Activated naive CD8-positive, alpha-beta T cell treated with anti-CD3 and anti-CD28 coated beads for 36 hours (primary cell): Measurements from ENCODE around the gene GPC2. TPM values are rescaled to one million over a fixed set of nuclear protein-coding genes. Genes with fewer than 3 reads are reported as not detected.
"Not testable (repeated sequence)": the region's sequence is repeated elsewhere in the genome, so short reads cannot be mapped to it uniquely, and the experiment has no call there.

ENCODE experiments used
- DNase-seq: peaks from one replicate; pipeline ENCODE4 v3.0.0; 2021
- H3K27ac Mint-ChIP-seq: one replicate; pipeline ENCODE4 v1.8.0; 2022; ENCODE audit warnings: mild to moderate bottlenecking, moderate library complexity, mixed read lengths
- H3K27me3 Mint-ChIP-seq: one replicate; pipeline ENCODE4 v1.8.0; 2022; ENCODE audit warnings: mild to moderate bottlenecking, mixed read lengths
- H3K36me3 Mint-ChIP-seq: one replicate; pipeline ENCODE4 v1.8.0; 2021; ENCODE audit warnings: mild to moderate bottlenecking, mixed read lengths
- H3K4me1 Mint-ChIP-seq: one replicate; pipeline ENCODE4 v1.8.0; 2021; ENCODE audit warnings: mixed read lengths
- H3K4me3 Mint-ChIP-seq: one replicate; pipeline ENCODE4 v1.8.0; 2022; ENCODE audit warnings: mild to moderate bottlenecking, moderate library complexity, mixed read lengths
- H3K9me3 Mint-ChIP-seq: one replicate; pipeline ENCODE4 v1.8.0; 2022; ENCODE audit warnings: mixed read lengths
- total RNA-seq, 2 experiments: library from RNA; stranded (reverse); gene quantifications; one replicate each; pipeline ENCODE4 v1.2.3, GENCODE V29; 2021

The GPC2 gene
- total RNA-seq, 2 experiments from 2014 or later, result 3.6 to 3.9 TPM

DNA sequence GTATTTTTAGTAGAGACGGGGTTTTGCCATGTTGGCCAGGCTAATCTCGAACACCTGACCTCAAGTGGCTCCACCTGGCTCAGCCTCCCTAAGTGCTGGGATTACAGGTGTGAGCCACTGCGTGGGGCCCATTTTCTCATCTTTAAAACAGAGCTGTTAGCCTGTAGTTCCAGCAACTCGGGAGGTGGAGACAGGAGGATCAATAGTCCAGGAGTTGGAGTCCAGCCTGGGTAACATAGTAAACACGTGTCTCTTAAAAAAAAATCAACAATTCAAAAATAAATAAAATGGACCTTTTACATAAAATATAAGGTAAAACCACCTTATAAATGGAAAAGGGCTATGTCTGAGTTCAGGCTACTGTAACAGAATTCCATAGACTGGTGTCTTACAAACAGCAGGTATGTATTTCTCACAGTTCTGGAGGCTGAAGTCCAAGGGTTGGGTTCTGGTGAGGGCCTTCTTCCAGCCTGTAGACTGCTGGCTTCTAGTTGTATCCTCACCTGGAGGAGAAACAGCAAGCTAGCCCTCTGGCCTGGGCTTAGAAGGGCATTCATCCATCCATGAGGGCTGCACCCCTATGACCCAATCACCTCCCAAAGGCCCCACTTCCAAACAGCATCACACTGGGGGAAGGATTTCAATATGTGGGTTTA lies 35.6 kb upstream of the GPC2 start:
- no peak overlapping the region for H3K27ac Mint-ChIP-seq
- H3K4me3 Mint-ChIP-seq, result no peak overlapping the region
- no peaks in the 10 kb centered on the region for H3K27me3 Mint-ChIP-seq
- DNase-seq, result no peak
- peaks cover 7% of the 10 kb centered on the region for H3K36me3 Mint-ChIP-seq
- H3K4me1 Mint-ChIP-seq, result peaks cover 77% of the 10 kb centered on the region
- H3K9me3 Mint-ChIP-seq, result no peaks in the 10 kb centered on the region

DNA sequence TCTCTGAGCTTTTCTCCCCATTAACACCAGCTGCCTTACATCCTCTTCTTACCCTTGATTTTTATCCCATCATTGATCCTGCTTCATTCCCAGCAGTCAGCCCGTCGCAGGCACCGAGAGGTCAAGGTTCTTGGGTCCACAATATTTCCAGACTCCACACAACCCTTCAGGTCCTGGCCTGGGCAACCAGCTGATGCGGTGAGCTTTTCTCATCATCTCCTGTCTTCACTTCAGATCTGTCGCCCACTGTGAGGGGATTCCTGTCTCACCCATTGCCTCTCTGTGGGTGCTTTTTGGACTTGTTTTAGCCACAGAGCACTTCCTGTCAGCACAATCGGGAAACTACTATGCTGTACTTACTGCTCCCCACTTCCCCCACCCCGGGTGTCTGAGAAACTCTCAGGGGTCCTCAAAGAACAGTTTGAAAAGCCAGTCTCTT lies 34.2 kb upstream of the GPC2 start:
- Mint-ChIP-seq H3K9me3 (no peaks in the 10 kb centered on the region), H3K4me3 (peak overlapping the region; percentile 78), H3K4me1 (peaks cover 65% of the 10 kb centered on the region), H3K27me3 (no peaks in the 10 kb centered on the region), H3K36me3 (peaks cover 7% of the 10 kb centered on the region), H3K27ac (peak overlapping the region; percentile 92)
- DNase-seq, result peak; percentile 61

DNA sequence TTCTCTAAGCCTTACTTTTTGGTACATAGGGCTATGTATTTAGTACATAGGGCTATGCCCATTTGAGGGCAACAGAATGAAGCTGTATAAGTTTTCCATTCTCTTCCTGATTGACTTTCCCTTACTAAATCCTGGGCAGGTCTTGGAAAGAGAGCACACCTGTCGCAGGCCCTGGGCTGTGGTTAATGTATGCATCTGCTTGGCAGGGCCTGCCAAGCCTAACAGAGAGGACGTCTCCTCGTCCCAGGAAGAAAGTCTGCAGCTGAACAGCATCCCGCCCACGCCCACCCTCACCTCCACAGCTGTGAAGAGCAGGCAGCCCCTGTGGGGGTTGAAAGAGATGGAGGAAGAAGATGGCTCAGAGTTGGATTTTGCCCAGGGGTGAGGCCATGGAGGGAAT lies 33.6 kb upstream of the GPC2 start:
- H3K27ac Mint-ChIP-seq, result peak overlapping the region; percentile 56
- DNase-seq, result no peak
- no peaks in the 10 kb centered on the region for H3K27me3 Mint-ChIP-seq
- H3K36me3 Mint-ChIP-seq, result peaks cover 7% of the 10 kb centered on the region
- H3K4me1 Mint-ChIP-seq, result peaks cover 64% of the 10 kb centered on the region
- no peaks in the 10 kb centered on the region for H3K9me3 Mint-ChIP-seq
- H3K4me3 Mint-ChIP-seq, result no peak overlapping the region

DNA sequence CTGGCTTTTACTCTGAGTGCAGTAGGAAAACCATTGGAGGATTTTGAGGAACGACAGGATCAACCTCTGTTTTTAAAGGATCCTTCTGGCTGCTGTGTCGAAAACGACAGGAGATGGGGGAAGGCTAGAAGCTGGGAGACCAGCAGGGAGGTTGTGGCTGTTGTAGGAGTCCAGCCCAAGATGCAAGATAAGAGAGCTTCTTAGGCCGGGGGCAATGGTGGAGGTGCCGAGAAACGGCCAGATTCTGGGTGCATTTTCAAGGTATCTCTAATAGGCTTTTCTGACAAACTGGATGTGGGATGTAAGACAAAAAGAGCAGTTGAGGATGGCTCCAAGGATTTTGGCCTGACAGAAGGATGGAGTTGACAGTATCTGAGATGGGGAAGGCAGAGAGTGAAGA lies 32.3 kb upstream of the GPC2 start:
- no peak for DNase-seq
- Mint-ChIP-seq H3K27me3 (no peaks in the 10 kb centered on the region), H3K4me1 (peaks cover 54% of the 10 kb centered on the region), H3K36me3 (peaks cover 7% of the 10 kb centered on the region), H3K9me3 (no peaks in the 10 kb centered on the region), H3K27ac (peak overlapping the region; percentile 57), H3K4me3 (peak overlapping the region; percentile 29)

DNA sequence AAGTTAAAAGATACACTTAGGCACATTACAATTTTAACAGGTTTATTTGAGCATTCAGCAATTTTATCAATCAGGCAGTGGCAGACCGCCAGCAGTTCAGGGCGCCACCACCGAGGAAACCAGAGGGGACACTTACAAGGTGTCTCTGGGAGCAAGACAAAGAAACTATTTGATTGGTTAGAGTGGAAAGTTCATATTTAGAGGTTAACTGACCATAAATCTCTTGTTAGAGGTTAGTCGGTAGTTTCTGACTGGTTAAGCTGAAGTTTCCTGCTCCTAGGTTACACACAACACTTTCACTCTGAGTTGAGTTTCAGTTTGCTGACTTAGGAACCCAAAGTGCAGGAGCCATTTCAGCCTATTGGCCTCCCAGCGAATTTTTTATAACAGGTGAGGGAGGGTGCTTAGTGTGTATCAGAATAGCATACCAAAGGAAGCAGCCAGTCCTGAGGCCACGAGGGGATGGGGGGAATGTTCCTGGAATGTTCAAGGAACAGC lies 31.8 kb upstream of the GPC2 start:
- peak overlapping the region; percentile 75 for H3K27ac Mint-ChIP-seq
- no peaks in the 10 kb centered on the region for H3K27me3 Mint-ChIP-seq
- peaks cover 49% of the 10 kb centered on the region for H3K4me1 Mint-ChIP-seq
- peak overlapping the region; percentile 53 for H3K4me3 Mint-ChIP-seq
- DNase-seq, result peak; percentile 69
- H3K9me3 Mint-ChIP-seq, result no peaks in the 10 kb centered on the region
- H3K36me3 Mint-ChIP-seq, result peaks cover 7% of the 10 kb centered on the region

DNA sequence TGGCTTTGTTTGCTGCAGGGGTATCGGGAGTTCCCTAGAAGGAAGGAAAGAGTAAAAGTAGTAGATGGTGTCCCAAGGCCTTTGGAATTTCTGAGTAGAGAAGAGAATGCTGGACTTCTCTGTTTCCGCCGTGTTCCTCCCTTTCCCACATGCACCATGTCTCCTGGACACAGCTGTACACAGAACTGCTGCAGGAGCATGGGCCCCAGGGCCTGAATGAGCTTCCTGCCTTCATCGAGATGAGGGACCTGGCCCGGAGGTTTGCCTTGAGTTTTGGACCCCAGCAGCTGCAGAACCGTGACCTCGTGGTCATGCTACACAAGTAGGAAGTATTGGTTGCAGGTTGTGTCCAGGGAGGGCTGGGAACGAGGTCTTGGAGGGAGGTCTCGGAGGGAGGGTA lies 27.3 kb upstream of the GPC2 start:
- H3K9me3 Mint-ChIP-seq, result no peaks in the 10 kb centered on the region
- DNase-seq, result no peak
- peaks cover 21% of the 10 kb centered on the region for H3K4me1 Mint-ChIP-seq
- H3K4me3 Mint-ChIP-seq, result no peak overlapping the region
- H3K36me3 Mint-ChIP-seq, result no peaks in the 10 kb centered on the region
- no peak overlapping the region for H3K27ac Mint-ChIP-seq
- H3K27me3 Mint-ChIP-seq, result no peaks in the 10 kb centered on the region

DNA sequence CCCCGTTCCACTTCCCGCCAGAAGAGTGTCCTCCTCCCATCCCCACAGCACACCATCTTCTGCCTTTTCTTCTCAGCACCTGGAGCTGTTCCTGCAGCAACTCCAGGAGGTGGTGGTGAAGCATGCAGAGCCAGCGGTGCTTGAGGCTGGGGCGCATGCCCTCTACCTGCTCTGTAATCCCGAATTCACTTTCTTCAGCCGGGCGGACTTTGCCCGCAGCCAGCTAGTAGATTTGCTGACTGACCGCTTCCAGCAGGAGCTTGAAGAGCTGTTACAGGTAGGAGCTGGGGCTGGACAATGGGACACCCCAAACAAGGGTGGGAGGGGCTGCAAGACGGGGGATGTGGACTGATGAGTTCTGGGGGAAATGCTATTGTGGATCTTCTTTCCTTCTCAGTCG lies 23.5 kb upstream of the GPC2 start:
- H3K36me3 Mint-ChIP-seq, result no peaks in the 10 kb centered on the region
- no peaks in the 10 kb centered on the region for H3K27me3 Mint-ChIP-seq
- no peak overlapping the region for H3K27ac Mint-ChIP-seq
- no peaks in the 10 kb centered on the region for H3K9me3 Mint-ChIP-seq
- DNase-seq, result no peak
- H3K4me1 Mint-ChIP-seq, result peaks cover 9% of the 10 kb centered on the region
- no peak overlapping the region for H3K4me3 Mint-ChIP-seq

DNA sequence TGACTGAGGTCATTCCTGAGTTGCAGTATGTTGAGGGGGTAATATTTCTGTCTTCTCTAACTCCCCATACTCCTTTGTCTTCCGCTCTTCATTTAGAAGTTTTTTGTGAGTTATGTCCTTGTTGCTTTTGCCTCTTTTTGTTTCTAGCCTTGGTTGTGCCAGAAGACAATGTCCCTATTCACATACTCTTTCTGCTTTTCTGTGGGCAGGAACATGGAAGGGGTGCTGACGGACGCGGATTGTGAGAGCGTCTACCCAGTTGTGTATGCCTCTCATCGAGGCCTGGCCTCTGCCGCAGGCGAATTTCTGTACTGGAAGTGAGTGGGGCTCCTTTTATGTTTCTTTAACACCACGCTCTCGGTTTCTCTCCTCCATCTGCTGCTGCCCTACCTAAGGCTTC lies 21.1 kb upstream of the GPC2 start:
- Mint-ChIP-seq H3K9me3 (no peaks in the 10 kb centered on the region), H3K36me3 (no peaks in the 10 kb centered on the region), H3K4me1 (peaks cover 17% of the 10 kb centered on the region), H3K27me3 (no peaks in the 10 kb centered on the region), H3K27ac (no peak overlapping the region), H3K4me3 (no peak overlapping the region)
- DNase-seq, result no peak

DNA sequence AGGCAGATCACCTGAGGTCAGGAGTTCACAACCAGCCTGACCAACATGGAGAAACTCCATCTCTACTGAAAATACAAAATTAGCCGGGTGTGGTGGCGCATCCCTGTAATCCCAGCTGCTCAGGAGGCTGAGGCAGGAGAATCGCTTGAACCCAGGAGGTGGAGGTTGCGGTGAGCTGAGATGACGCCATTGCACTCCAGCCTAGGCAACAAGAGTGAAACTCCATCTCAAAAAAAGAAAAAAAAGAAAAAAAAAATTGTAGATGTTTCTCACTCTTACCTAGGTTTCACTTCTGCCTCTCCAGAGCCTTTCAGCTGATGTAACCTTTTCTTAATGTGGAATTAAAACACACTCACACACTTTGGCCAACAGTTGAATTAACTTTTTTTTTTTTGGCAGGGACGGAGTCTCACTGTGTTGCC lies 18.7 kb upstream of the GPC2 start:
- not testable (repeated sequence) for H3K9me3 Mint-ChIP-seq, H3K27ac Mint-ChIP-seq, DNase-seq, H3K27me3 Mint-ChIP-seq, H3K36me3 Mint-ChIP-seq, H3K4me3 Mint-ChIP-seq
- H3K4me1 Mint-ChIP-seq, result peaks cover 35% of the 10 kb centered on the region

DNA sequence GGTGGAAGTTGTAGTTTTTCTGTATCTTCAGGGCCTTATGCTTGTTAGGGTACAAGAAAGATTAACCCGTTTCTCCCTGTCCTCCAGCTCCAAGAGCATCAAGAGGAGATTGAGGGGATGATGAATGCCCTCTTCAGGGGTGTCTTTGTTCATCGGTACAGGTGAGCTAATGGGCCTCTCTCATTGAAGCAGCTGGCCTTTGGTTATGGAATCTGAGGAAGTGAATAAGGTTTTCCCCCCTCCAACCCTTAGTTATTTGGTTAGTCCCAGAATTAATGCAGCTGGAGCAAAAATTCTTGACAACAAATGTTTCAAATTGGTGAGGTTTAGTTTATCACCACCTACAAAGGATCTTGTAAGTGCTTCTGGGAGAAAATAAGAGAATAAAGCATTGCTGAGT lies 18.0 kb upstream of the GPC2 start:
- DNase-seq, result no peak
- Mint-ChIP-seq H3K36me3 (no peaks in the 10 kb centered on the region), H3K9me3 (no peaks in the 10 kb centered on the region), H3K27me3 (no peaks in the 10 kb centered on the region), H3K27ac (no peak overlapping the region), H3K4me1 (peaks cover 37% of the 10 kb centered on the region), H3K4me3 (no peak overlapping the region)

DNA sequence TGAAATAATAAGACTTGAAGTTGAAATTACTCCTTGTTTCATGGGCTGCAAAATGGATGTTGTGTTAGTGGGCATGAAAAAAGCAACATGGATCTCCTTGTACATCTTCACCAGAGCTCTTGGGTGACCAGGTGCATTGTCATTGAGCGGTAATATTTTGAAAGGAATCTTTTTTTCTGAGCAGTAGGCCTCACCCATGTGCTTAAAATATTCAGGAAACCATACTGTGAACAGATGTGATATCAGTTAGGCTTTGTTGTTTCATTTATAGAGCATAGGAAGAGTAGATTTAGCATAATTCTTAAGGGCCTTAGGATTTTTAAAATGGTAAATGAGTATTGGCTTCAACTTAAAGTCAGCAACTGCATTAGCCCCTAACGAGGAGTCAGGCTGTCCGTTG lies 15.8 kb upstream of the GPC2 start:
- no peak overlapping the region for H3K27ac Mint-ChIP-seq
- no peaks in the 10 kb centered on the region for H3K36me3 Mint-ChIP-seq
- no peak for DNase-seq
- no peaks in the 10 kb centered on the region for H3K9me3 Mint-ChIP-seq
- no peak overlapping the region for H3K4me3 Mint-ChIP-seq
- H3K27me3 Mint-ChIP-seq, result no peaks in the 10 kb centered on the region
- H3K4me1 Mint-ChIP-seq, result peaks cover 42% of the 10 kb centered on the region

DNA sequence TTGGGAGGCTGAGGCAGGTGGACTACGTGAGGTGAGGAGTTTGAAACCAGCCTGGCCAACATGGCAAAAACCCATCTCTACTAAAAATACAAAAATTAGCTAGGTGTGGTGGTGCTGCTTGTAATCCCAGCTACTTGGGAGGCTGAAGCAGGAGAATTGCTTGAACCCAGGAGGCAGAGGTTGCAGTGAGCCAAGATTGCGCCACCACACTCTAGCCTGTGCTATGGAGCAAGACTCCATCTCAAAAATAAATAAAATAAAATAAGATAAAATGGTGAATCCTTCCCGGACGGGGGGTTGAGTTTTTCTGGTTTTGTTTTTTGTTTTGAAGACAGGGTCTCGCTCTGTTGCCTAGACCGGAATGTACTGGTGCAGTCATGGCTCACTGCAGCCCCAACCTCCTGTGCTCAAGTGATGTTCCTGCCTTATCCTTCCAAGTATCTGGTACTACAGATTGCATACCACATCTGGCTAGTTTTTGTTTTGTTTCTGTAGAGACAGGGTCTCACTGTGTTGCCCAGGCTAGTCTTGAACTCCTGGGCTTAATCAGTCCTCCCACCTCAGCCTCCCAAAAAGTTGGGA lies 15.2 kb upstream of the GPC2 start:
- H3K36me3 Mint-ChIP-seq, H3K9me3 Mint-ChIP-seq, DNase-seq, H3K4me3 Mint-ChIP-seq, H3K27me3 Mint-ChIP-seq: not testable (repeated sequence)
- Mint-ChIP-seq H3K4me1 (peaks cover 42% of the 10 kb centered on the region), H3K27ac (peak overlapping the region; percentile 44)

DNA sequence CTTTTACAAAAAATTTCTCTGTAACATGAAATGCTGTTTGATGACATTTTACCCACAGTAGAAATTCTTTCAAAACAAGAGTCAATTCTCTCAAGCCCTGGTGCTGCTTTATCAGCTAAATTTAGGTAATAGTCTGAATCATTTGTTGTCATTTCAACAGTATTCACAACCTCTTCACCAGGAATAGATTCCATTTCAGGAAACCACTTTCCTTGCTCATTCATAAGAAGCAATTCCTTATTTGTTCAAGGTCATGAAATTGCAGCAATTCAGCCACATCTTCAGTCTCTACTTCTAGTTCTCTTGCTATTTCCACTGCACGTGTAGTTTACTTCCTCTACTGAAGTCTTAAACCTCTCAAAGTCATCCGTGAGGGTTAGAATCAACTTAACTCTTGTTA lies 14.6 kb upstream of the GPC2 start:
- Mint-ChIP-seq H3K36me3 (no peaks in the 10 kb centered on the region), H3K9me3 (no peaks in the 10 kb centered on the region), H3K27me3 (no peaks in the 10 kb centered on the region), H3K4me1 (peaks cover 42% of the 10 kb centered on the region), H3K4me3 (no peak overlapping the region), H3K27ac (peak overlapping the region; percentile 44)
- no peak for DNase-seq

DNA sequence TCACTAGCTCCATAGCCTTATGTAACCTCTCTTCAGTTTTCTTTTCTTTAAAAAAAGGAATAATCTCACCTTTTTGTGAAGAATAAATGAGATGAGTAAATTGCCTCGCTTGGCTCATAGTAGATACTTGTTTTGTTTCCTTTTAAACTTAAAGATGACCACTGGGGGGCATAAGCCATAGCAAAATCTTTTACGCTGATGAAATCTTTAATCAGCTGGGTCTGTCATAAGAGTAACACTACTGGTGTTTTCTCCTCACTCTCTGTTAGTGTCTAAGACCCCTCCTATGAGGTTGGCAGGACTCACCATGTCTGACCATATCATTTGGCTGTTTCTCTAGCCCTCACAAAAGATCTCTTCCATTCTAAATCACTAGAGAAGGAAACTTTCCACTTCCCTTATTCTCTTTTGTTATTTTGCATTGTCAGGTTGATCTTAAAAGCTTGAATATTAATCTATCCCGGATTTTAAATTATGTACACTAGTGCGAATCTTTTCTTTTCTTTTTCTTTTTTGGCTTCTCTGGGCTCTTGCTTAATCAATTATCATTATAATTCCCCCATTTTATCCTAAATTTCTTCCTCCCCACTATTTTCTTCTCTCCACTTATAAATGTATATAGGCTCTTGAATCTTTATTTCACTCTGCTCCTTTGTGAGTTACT lies 13.0 kb upstream of the GPC2 start:
- H3K9me3 Mint-ChIP-seq, result no peaks in the 10 kb centered on the region
- peaks cover 39% of the 10 kb centered on the region for H3K4me1 Mint-ChIP-seq
- H3K36me3 Mint-ChIP-seq, result no peaks in the 10 kb centered on the region
- H3K4me3 Mint-ChIP-seq, result no peak overlapping the region
- peak overlapping the region; percentile 86 for H3K27ac Mint-ChIP-seq
- DNase-seq, result no peak
- no peaks in the 10 kb centered on the region for H3K27me3 Mint-ChIP-seq

DNA sequence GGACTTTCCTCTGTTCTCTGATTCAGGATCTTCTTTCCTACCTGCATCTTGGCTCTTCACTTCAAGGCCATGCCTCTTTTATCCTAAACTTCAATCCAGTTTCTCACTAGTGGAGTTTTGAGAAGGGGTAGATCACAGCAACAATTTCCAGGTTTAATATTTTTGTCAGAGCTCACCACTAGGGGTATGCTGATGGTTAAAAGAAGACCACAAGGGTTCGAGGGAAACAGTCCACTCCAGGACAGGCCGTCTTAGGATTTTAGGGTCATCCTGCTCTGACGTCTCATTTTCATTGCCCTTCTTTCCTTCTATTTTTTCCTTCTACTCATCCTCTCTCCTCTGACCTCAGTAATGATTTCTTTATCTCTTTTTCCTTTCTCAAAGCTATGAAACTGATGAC lies 11.9 kb upstream of the GPC2 start:
- Mint-ChIP-seq H3K4me3 (no peak overlapping the region), H3K27ac (no peak overlapping the region), H3K4me1 (peaks cover 35% of the 10 kb centered on the region), H3K27me3 (no peaks in the 10 kb centered on the region), H3K36me3 (no peaks in the 10 kb centered on the region), H3K9me3 (no peaks in the 10 kb centered on the region)
- DNase-seq, result no peak

DNA sequence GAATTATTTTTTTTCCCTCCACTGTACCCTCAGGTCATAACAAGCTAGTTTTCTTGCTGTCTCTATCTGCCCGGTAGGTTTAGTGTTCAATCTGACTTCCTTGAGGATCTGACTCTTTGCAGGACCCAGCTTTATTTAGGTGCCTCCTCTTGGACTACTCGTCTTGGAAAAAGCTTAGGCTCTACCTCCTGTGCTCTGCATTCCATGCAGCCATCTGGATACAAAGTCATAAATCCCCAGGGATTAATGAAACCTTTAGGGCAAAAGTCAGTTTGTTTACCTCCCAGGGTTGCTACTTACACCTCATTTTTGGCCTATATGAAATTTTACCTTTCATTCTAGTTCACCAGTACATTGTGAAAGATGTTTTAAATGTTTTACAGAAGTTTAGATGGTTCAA lies 8.5 kb upstream of the GPC2 start:
- no peaks in the 10 kb centered on the region for H3K9me3 Mint-ChIP-seq

More for the DNA sequence above, 8.5 kb upstream of the GPC2 start:
- H3K4me3 Mint-ChIP-seq, result no peak overlapping the region
- H3K36me3 Mint-ChIP-seq, result peaks cover 6% of the 10 kb centered on the region
- no peak overlapping the region for H3K27ac Mint-ChIP-seq
- no peaks in the 10 kb centered on the region for H3K27me3 Mint-ChIP-seq
- no peak for DNase-seq
- H3K4me1 Mint-ChIP-seq, result peaks cover 36% of the 10 kb centered on the region
